K562 (cell line): ENCODE measurements around the gene NSRP1. TPM values are rescaled to one million over a fixed set of nuclear protein-coding genes. Genes with fewer than 3 reads are reported as not detected.
A peak's percentile ranks its signal among the peaks of the same experiment; 100 is the strongest.

Experiments
- BRF1 ChIP-seq: IDR thresholded peaks from 3 replicates; pipeline ENCODE4 v1.6.1; 2011; ENCODE audit warnings: borderline replicate concordance, mild to moderate bottlenecking; ENCODE audit not compliant: insufficient read length; ENCODE audit errors: extremely low read depth
- ELF1 ChIP-seq: fragments of 200-800 bp; sonication (Bioruptor generic); IDR thresholded peaks from 2 replicates; pipeline ENCODE4 v1.6.1; 2016; ENCODE audit warnings: missing genetic modification characterization, missing compliant biosample characterization
- ETS1 ChIP-seq: conservative IDR thresholded peaks from 2 replicates; pipeline ENCODE4 v1.6.1; 2011; ENCODE audit warnings: low read depth, mild to moderate bottlenecking, low read length; ENCODE audit not compliant: control insufficient read depth
- LEF1 ChIP-seq: fragments of 450-650 bp; IDR thresholded peaks from 2 replicates; pipeline ENCODE4 v1.6.1; 2016; ENCODE audit warnings: mild to moderate bottlenecking
- MEIS2 ChIP-seq: fragments of 450-650 bp; IDR thresholded peaks from 2 replicates; pipeline ENCODE4 v1.6.1; 2014; ENCODE audit warnings: mild to moderate bottlenecking; ENCODE audit not compliant: partially characterized antibody
- MYBL2 ChIP-seq, 2 experiments: fragments of 450-650 bp in 1 of 2; sonication (generic) in 1 of 2; formaldehyde crosslinking in 1 of 2; IDR thresholded peaks; 2 replicates each; pipeline versions ENCODE4 v1.6.1 to v1.8.1; 2017 to 2022; ENCODE audit warnings: borderline replicate concordance in 1 of 2, inconsistent platforms in 1 of 2, low read depth in 1 of 2, mild to moderate bottlenecking in 1 of 2, missing genetic modification reagents in 1 of 2, moderate library complexity in 1 of 2
- NUFIP1 ChIP-seq: fragments of 450-650 bp; IDR thresholded peaks from 2 replicates; pipeline ENCODE4 v1.6.1; 2018; ENCODE audit not compliant: partially characterized antibody
- RBM22 ChIP-seq: fragments of 200-400 bp; formaldehyde crosslinking; IDR thresholded peaks from 2 replicates; pipeline ENCODE4 v1.6.1; 2018; ENCODE audit warnings: low read length, low read depth; ENCODE audit not compliant: poor library complexity, severe bottlenecking
- SMARCE1 ChIP-seq: fragments of 450-650 bp; IDR thresholded peaks from 2 replicates; pipeline ENCODE4 v1.7.1; 2016; ENCODE audit warnings: mild to moderate bottlenecking
- TAF7 ChIP-seq: fragments of 450-650 bp; IDR thresholded peaks from 2 replicates; pipeline ENCODE4 v1.6.1; 2016; ENCODE audit warnings: missing genetic modification characterization, missing compliant biosample characterization
- TCF7 ChIP-seq: sonication (generic); IDR thresholded peaks from 2 replicates; pipeline ENCODE4 v1.6.1; 2016; ENCODE audit warnings: antibody characterized with exemption, borderline replicate concordance
- TCF7L2 ChIP-seq: fragments of 150-350 bp; IDR thresholded peaks from 2 replicates; pipeline ENCODE4 v1.6.1; 2016; ENCODE audit warnings: low read depth, mild to moderate bottlenecking, low read length, moderate library complexity
- U2AF2 ChIP-seq: fragments of 200-400 bp; formaldehyde crosslinking; optimal IDR thresholded peaks from 2 replicates; pipeline ENCODE3; 2017; ENCODE audit warnings: low read depth, mild to moderate bottlenecking, low read length
- ZKSCAN1 ChIP-seq: fragments of 150-350 bp; IDR thresholded peaks from 2 replicates; pipeline ENCODE4 v1.6.1; 2016; ENCODE audit warnings: low read depth, low read length
- ZNF436 ChIP-seq: fragments of 250-450, 450-650 bp; sonication (Bioruptor Pico); formaldehyde crosslinking; IDR thresholded peaks from 2 replicates; pipeline ENCODE4 v1.7.0; 2020; ENCODE audit warnings: mild to moderate bottlenecking
- polyA plus RNA-seq, 8 experiments: library from polyadenylated mRNA; depleted of rRNA in 4 of 8; stranded (reverse) in 5 of 8; unstranded in 3 of 8; fragments of >200 nt; fragmentation: Nextera tagmentation in 2 of 8; fragmentation: Illumina TruSeq in 1 of 8; extraction: Ambion mirVana in 2 of 8; extraction: Trizol in 1 of 8; gene quantifications; 2 replicates each; pipeline versions ENCODE4 v1.2.1 to v1.2.3, GENCODE V29; 2011 to 2014; ENCODE audit warnings: inconsistent platforms in 1 of 8, missing spikeins in 1 of 8
- total RNA-seq, 7 experiments: library from RNA; depleted of rRNA in 6 of 7; stranded (reverse); fragments of >200 nt in 6 of 7; fragmentation: Illumina TruSeq in 2 of 7; extraction: Trizol in 2 of 7; gene quantifications; 2 replicates each; pipeline versions ENCODE4 v1.2.1 to v1.2.3, GENCODE V29; 2011 to 2021; ENCODE audit warnings: low replicate concordance in 1 of 7
- TF ChIP-seq, protein P1 (sequence below): fragments of 200-800 bp; sonication (Bioruptor generic); IDR thresholded peaks from 2 replicates; pipeline ENCODE4 v1.6.1; 2017; ENCODE audit warnings: missing genetic modification characterization, missing compliant biosample characterization
- TF ChIP-seq, protein P2 (sequence below): sonication (generic); formaldehyde crosslinking; IDR thresholded peaks from 2 replicates; pipeline ENCODE4 v1.8.0; 2023; ENCODE audit warnings: missing genetic modification reagents, mild to moderate bottlenecking, borderline replicate concordance

The NSRP1 gene
- total and polyA plus RNA-seq, 9 of the 15 experiments (the other 6 are each of a cell fraction or from before 2014, with no cell fraction given) = 18.4 to 68.6 (median 32.7) TPM

DNA sequence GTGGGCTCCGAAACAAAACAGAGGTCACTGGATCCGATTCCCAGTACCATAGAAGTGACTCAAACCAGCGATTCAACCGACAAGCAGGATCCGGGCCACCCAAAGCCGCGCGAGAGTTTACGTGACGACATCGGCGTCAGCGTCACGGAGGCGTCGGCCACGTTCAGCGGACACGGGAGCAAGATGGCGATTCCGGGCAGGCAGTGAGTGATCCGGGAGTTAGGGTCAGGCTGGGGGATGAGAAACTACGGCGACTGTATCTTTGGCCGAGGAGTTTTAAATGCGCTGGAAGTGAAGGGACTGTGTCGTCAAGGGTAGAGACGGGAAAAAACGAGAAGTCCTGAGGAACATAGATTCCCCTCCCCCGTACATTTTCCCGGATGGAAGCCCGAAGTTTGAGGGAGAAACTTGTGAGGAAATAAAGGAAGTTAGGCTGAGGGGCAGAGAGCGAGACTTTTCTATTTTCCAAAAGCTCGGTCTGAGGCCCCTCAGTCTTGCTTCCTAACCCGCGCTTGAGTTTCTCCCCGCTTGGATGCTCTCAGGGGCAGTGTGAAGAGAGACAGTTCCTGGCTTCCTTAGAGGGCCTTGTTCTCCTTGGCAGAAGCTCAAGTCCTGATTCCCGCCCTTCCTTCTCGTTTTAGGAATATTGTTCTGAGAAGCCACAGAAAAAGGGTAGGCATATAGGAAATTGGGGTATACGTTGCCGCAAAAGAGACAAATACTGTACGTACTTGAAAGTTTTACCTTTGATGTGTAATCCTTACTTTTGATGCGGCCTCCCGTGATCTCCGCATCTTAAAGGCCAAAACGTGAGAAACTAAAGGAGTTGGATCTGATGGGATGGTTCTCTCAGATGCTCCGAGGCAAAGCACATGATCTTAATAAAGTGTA, at the start of gene NSRP1 (continued):
- TF ChIP-seq NUFIP1 = no peak
- TF ChIP-seq LEF1 = 0 out of 2 replicates have a peak, but pooled peaks have one; percentile 21
- TF ChIP-seq TAF7 (tag) = peak; percentile 99
- no peak for TF ChIP-seq TCF7
- 0 out of 2 replicates have a peak, but pooled peaks have one; percentile 11 for TF ChIP-seq ZKSCAN1
- TF ChIP-seq BRF1 = no peak
- peak; percentile 72 for TF ChIP-seq MYBL2 (IDR thresholded peaks at IDR 0.05; ENCODE audit: low read depth)
- TF ChIP-seq MYBL2 (CRISPR knock-in tag; IDR thresholded peaks at IDR 0.05; ENCODE audit: borderline replicate concordance) = no peak
- TF ChIP-seq, protein P1, sequence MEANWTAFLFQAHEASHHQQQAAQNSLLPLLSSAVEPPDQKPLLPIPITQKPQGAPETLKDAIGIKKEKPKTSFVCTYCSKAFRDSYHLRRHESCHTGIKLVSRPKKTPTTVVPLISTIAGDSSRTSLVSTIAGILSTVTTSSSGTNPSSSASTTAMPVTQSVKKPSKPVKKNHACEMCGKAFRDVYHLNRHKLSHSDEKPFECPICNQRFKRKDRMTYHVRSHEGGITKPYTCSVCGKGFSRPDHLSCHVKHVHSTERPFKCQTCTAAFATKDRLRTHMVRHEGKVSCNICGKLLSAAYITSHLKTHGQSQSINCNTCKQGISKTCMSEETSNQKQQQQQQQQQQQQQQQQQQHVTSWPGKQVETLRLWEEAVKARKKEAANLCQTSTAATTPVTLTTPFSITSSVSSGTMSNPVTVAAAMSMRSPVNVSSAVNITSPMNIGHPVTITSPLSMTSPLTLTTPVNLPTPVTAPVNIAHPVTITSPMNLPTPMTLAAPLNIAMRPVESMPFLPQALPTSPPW = peak; percentile 39; the same call in 1 of the 2 replicates
- no peak for TF ChIP-seq ZNF436 (CRISPR knock-in tag)
- no peak for TF ChIP-seq TCF7L2
- TF ChIP-seq MEIS2 = peak; percentile 46
- TF ChIP-seq, protein P2, sequence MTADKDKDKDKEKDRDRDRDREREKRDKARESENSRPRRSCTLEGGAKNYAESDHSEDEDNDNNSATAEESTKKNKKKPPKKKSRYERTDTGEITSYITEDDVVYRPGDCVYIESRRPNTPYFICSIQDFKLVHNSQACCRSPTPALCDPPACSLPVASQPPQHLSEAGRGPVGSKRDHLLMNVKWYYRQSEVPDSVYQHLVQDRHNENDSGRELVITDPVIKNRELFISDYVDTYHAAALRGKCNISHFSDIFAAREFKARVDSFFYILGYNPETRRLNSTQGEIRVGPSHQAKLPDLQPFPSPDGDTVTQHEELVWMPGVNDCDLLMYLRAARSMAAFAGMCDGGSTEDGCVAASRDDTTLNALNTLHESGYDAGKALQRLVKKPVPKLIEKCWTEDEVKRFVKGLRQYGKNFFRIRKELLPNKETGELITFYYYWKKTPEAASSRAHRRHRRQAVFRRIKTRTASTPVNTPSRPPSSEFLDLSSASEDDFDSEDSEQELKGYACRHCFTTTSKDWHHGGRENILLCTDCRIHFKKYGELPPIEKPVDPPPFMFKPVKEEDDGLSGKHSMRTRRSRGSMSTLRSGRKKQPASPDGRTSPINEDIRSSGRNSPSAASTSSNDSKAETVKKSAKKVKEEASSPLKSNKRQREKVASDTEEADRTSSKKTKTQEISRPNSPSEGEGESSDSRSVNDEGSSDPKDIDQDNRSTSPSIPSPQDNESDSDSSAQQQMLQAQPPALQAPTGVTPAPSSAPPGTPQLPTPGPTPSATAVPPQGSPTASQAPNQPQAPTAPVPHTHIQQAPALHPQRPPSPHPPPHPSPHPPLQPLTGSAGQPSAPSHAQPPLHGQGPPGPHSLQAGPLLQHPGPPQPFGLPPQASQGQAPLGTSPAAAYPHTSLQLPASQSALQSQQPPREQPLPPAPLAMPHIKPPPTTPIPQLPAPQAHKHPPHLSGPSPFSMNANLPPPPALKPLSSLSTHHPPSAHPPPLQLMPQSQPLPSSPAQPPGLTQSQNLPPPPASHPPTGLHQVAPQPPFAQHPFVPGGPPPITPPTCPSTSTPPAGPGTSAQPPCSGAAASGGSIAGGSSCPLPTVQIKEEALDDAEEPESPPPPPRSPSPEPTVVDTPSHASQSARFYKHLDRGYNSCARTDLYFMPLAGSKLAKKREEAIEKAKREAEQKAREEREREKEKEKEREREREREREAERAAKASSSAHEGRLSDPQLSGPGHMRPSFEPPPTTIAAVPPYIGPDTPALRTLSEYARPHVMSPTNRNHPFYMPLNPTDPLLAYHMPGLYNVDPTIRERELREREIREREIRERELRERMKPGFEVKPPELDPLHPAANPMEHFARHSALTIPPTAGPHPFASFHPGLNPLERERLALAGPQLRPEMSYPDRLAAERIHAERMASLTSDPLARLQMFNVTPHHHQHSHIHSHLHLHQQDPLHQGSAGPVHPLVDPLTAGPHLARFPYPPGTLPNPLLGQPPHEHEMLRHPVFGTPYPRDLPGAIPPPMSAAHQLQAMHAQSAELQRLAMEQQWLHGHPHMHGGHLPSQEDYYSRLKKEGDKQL (CRISPR knock-in tag) = no peak
- TF ChIP-seq U2AF2 = no peak
- no peak for TF ChIP-seq RBM22
- TF ChIP-seq ELF1 = no peak; the same call in 1 of the 2 replicates
- TF ChIP-seq ETS1 = no peak; the same call in 1 of the 2 replicates
- 0 out of 2 replicates have a peak, but pooled peaks have one; percentile 56 for TF ChIP-seq SMARCE1
